DND-41 (cell line): ENCODE data around the gene RPL7A.
"Not testable (repeated sequence)": the region's sequence is repeated elsewhere in the genome, so short reads cannot be mapped to it uniquely, and the experiment has no call there.

ENCODE experiments used
- ATAC-seq: fragments of 200-7000 bp; cut with Tn5 transposase; 3 replicates; pipeline ENCODE4 v1.9.1; 2021; ENCODE audit warnings: low read depth; ENCODE audit not compliant: insufficient read depth
- DNase-seq: peaks from one replicate; pipeline ENCODE4 v3.0.0-alpha.2; 2020
- H2AFZ ChIP-seq: 2 replicates; pipeline ENCODE4 v1.6.0; 2012; ENCODE audit warnings: low read depth, low read length
- H3K27ac ChIP-seq: 2 replicates; pipeline ENCODE4 v1.5.1; 2012; ENCODE audit warnings: low read length, inconsistent platforms
- H3K27me3 ChIP-seq: fragments of 200-600 bp; sonication (generic); 2 replicates; pipeline ENCODE4 v1.6.0; 2012; ENCODE audit warnings: low read length, mild to moderate bottlenecking, inconsistent platforms; ENCODE audit not compliant: insufficient read depth, poor library complexity
- H3K36me3 ChIP-seq: 2 replicates; pipeline ENCODE4 v1.5.1; 2012; ENCODE audit warnings: low read length, inconsistent platforms; ENCODE audit not compliant: insufficient read depth
- H3K4me1 ChIP-seq: 2 replicates; pipeline ENCODE4 v1.5.1; 2012; ENCODE audit warnings: mild to moderate bottlenecking, low read length; ENCODE audit not compliant: insufficient read depth
- H3K4me2 ChIP-seq: 2 replicates; pipeline ENCODE4 v1.6.0; 2012; ENCODE audit warnings: mild to moderate bottlenecking, moderate library complexity, low read length, inconsistent platforms; ENCODE audit not compliant: insufficient read depth
- H3K4me3 ChIP-seq, 2 experiments: fragments of 200-600 bp in 1 of 2; shearing (Covaris generic) in 1 of 2; 2 replicates each; pipeline ENCODE4 v1.5.1; 2012 to 2016; ENCODE audit warnings: inconsistent platforms in 2 of 2, low read length in 2 of 2, mild to moderate bottlenecking in 2 of 2, low read depth in 1 of 2, moderate library complexity in 1 of 2
- H3K79me2 ChIP-seq: 2 replicates; pipeline ENCODE4 v1.6.0; 2012; ENCODE audit warnings: low read length, inconsistent platforms; ENCODE audit not compliant: insufficient read depth
- H3K9ac ChIP-seq: 2 replicates; pipeline ENCODE4 v1.6.0; 2012; ENCODE audit warnings: low read depth, mild to moderate bottlenecking, inconsistent platforms, low read length, moderate library complexity
- H3K9me3 ChIP-seq: 2 replicates; pipeline ENCODE4 v1.5.1; 2012; ENCODE audit warnings: low read length, moderate library complexity, mild to moderate bottlenecking, inconsistent platforms; ENCODE audit not compliant: insufficient read depth, severe bottlenecking
- H4K20me1 ChIP-seq: 2 replicates; pipeline ENCODE4 v1.6.0; 2012; ENCODE audit warnings: low read length; ENCODE audit not compliant: insufficient read depth
- CTCF ChIP-seq: IDR thresholded peaks from 2 replicates; pipeline ENCODE4 v1.5.1; 2012; ENCODE audit warnings: borderline replicate concordance, low read length, moderate library complexity, mild to moderate bottlenecking; ENCODE audit not compliant: poor library complexity, severe bottlenecking; ENCODE audit errors: extremely low read depth
- EZH2 ChIP-seq: IDR thresholded peaks from 3 replicates; pipeline ENCODE4 v1.6.1; 2012; ENCODE audit warnings: borderline replicate concordance, low read depth, mild to moderate bottlenecking, moderate library complexity, low read length, inconsistent platforms; ENCODE audit not compliant: severe bottlenecking

RPL7A gene

GRCh38 chr9:133347985-133348717 is at the start of gene RPL7A, which contains the start of gene MED22:
TSS of gene RPL7A (plus strand) at chr9:133348218. CDS start at chr9:133348244, 26 bp downstream.
TSS of gene MED22 (minus strand) at chr9:133348131. CDS start at chr9:133346662, 1,469 bp downstream.
- peak; percentile 94 for DNase-seq
- Histone ChIP-seq H3K4me3 (peak within 1 kb of the TSS; percentile 90 to 93), H3K27ac (peak within 1 kb of the TSS; percentile 98), H3K9me3 (no peaks in the 10 kb centered on the region), H3K36me3 (peaks cover 79% of the 10 kb centered on the region), H2AFZ (peak within 1 kb of the TSS; percentile 85), H3K9ac (peak within 1 kb of the TSS; percentile 91), H3K27me3 (no peaks in the 10 kb centered on the region), H3K4me2 (peak within 1 kb of the TSS; percentile 78), H4K20me1 (peaks cover 45% of the 10 kb centered on the region), H3K79me2 (peaks cover 54% of the 10 kb centered on the region), H3K4me1 (peaks cover 37% of the 10 kb centered on the region)
- peak; percentile 79 for ATAC-seq
- TF ChIP-seq EZH2 = no peak
- peak; percentile 6 for TF ChIP-seq CTCF

GRCh38 chr9:133299996-133300395 is 48.0 kb upstream of the RPL7A start:
- H3K9ac ChIP-seq, H2AFZ ChIP-seq, H3K27ac ChIP-seq, H3K4me2 ChIP-seq, ATAC-seq, H3K36me3 ChIP-seq, H3K79me2 ChIP-seq, H3K27me3 ChIP-seq, H3K4me3 ChIP-seq, DNase-seq, H3K9me3 ChIP-seq, H4K20me1 ChIP-seq, H3K4me1 ChIP-seq: not testable (repeated sequence)

- TF ChIP-seq CTCF (no peak), EZH2 (no peak)
- no peak for ATAC-seq
- no peak overlapping the region for H3K4me2 ChIP-seq
- no peaks in the 10 kb centered on the region for H3K36me3 ChIP-seq
- no peak overlapping the region for H3K27ac ChIP-seq
- no peak for DNase-seq
- H3K79me2 ChIP-seq = no peaks in the 10 kb centered on the region
- H4K20me1 ChIP-seq = no peaks in the 10 kb centered on the region
- no peaks in the 10 kb centered on the region for H3K27me3 ChIP-seq
- no peak overlapping the region for H3K9ac ChIP-seq
- no peaks in the 10 kb centered on the region for H3K4me1 ChIP-seq
- H3K4me3 ChIP-seq = no peak overlapping the region
- H3K9me3 ChIP-seq = no peaks in the 10 kb centered on the region
- H2AFZ ChIP-seq = no peak overlapping the region
These were observed 46.5 kb upstream of the RPL7A start for GRCh38 chr9:133301253-133302230.
